GM18507 (cell line): ENCODE data around the gene GFY.
"Not testable (repeated sequence)": the region's sequence is repeated elsewhere in the genome, so short reads cannot be mapped to it uniquely, and the experiment has no call there.

Source experiments
- DNase-seq: peaks from one replicate; pipeline ENCODE4 v3.0.0; 2011; ENCODE audit warnings: low read depth; ENCODE audit not compliant: insufficient read length; ENCODE audit errors: extremely low spot score
- FAIRE-seq: peaks from 2 replicates; lab custom pipeline; 2011; peaks lifted over from hg19 to GRCh38; lab: Jason Lieb, UNC

The GFY gene

DNA sequence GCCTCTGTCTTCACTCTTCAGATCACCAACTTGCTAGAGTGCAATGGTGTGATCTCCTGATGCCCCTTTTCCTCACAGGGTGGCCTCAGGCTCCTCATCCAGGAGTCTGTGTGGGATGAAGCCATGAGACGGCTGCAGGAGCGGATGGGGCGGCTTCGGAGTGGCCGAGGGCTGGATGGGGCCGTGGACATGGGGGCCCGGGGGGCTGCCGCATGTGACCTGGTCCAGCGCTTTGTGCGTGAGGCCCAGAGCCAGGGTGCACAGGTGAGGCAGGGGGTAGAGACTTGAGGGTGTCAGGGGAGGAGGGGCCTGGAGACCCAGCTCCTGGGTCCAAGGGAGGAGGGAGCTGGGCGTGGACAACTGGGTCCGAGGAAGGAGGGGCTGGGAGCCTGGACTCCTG, 37.3 kb downstream of the GFY start:
- DNase-seq, result no peak
- no peak for FAIRE-seq

DNA sequence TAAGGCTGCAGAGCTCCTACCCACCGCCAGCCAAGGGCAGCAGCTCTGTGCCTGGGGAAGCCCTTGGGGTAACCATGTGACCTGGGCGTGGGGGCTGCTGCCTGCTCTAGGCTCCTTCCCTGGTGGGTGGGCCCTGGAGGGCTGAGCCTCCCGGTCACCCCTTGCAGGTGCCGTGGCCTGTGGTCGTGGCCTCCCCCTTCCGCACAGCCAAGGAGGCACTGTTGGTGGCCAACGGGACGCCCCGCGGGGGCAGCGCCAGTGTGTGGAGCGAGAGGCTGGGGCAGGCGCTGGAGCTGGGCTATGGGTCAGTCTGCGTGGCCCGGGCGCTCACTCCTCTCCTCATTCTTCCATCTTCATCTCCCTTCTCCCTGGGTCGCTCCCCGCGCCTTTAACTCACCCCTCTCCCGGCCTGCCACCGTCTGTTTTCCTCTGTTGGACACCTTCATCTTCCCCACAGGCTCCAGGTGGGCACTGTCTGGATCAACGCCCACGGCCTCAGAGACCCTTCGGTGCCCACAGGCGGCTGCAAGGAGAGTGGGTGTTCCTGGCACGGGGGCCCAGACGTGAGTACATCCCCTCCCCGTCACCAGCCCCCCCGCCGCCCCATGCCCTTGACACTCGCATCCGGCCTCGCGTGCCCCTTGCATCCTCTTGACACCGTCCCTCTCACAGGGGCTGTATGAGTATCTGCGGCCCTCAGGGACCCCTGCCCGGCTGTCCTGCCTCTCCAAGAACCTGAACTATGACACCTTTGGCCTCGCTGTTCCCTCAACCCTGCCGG, 39.0 kb downstream of the GFY start:
- DNase-seq (no peak), FAIRE-seq (no peak)

DNA sequence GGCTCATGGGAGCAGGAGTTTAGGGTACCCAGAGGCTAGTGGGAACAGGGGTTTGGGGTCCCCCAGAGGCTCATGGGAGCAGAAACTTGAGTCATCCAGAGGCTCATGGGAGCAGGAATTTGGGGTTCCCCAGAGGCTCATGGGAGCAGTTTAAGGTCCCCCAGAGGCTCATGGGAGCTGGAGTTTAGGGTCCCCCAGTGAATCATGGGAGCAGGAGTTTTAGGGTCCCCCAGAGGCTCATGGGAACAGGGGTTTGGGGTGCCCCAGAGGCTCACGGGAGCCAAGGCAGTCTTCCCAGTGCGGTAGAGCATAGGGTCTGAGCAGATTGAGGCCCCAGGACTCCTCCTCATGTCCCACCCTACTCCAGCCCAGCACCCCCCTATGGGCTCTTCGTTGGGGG, 40.2 kb downstream of the GFY start:
- DNase-seq, result no peak

DNA sequence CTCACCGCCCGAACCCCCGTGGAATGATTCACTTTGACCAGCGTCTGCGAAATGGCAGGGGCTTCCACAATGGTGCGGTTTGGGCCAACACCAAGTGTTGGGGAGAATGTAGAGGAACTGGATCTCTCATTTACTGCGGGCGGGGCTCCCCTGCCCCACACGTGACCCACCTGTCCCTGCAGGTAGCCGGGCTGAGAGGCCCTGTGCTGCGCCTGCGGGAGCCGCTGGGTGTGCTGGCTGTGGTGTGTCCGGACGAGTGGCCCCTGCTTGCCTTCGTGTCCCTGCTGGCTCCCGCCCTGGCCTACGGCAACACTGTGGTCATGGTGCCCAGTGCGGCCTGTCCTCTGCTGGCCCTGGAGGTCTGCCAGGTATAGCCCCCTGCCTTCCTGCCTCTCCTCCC, 43.0 kb downstream of the GFY start:
- FAIRE-seq, result no peak
- DNase-seq, result no peak

More for the DNA sequence above, 40.2 kb downstream of the GFY start:
- no peak for FAIRE-seq

DNA sequence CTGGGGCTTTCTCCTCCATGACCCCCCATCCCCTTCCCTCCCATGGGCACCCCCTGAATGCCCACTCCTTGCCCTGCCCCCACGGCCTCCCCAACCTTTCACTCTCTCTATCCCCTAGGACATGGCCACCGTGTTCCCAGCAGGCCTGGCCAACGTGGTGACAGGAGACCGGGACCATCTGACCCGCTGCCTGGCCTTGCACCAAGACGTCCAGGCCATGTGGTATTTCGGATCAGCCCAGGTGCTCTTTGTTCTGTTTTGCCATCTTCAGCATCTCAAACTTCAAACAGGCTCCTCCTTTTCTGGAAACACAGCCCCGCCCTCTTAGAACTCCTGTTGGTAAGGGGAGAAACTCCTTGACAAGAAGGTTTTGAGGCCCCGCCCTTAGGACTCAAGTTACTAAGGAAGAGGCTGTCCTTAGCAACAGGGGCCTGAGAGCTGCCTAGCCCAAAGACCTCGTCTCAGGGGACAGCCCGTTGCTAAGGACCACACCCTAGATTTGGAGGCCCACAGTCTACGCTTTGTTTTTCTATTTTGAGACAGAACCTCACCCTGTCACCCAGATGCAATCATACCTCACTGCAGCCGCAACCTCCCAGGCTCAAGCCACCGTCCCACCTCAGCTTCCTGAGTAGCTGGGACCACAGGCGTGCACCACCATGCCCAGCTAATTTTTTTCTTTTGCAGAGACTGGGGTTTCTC, 43.7 kb downstream of the GFY start:
- FAIRE-seq, result peak; percentile 98
- peak; percentile 44 for DNase-seq

DNA sequence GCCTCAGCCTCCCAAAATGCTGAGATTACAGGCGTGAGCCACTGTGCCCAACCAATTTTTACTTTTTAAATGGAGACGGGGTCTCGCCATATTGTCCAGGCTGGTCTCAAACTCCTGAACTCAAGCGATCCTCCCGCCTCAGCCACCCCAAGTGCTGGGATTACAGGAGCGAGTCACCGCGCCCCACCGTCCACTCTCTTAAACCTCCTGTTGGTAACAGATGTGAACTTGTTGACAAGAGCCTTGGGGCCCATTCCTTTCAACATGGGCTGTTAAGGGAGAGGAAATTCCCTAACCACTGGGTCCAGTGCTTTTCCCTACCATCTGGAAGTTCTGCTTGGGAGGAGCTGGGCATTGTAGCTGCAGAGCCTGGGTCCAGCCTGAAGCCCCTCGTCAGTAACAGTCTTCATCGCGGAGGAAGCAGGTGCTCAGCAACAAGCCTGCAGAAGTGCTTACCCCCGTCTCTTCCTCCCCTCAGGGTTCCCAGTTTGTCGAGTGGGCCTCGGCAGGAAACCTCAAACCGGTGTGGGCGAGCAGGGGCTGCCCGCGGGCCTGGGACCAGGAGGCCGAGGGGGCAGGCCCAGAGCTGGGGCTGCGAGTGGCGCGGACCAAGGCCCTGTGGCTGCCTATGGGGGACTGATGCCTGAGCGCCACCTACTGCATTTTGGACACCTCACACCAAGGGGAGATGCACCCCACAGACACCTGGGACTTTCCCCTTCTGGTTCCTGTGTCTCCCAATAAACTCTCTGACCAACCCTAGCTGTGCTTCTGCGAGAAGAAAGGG, 44.8 kb downstream of the GFY start:
- FAIRE-seq (peak; percentile 95), DNase-seq (peak; percentile 40)

DNA sequence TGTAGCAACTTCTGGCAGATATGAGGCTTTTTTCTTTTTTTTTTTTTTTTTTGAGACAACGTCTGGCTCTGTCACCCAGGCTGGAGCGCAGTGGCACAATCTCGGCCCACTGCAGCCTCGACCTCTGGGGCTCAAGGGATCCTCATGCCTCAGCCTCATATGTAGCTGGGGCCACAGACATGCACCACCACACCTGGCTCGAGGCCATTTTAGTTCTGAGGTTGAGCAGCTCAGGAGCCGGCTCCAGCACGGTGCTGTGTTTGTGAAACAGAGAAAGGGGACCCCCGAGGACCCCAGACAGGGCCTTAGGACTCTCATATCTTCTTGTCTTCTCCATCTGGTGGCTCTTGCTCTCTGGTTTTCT, 45.4 kb downstream of the GFY start:
- no peak for DNase-seq
- no peak for FAIRE-seq

DNA sequence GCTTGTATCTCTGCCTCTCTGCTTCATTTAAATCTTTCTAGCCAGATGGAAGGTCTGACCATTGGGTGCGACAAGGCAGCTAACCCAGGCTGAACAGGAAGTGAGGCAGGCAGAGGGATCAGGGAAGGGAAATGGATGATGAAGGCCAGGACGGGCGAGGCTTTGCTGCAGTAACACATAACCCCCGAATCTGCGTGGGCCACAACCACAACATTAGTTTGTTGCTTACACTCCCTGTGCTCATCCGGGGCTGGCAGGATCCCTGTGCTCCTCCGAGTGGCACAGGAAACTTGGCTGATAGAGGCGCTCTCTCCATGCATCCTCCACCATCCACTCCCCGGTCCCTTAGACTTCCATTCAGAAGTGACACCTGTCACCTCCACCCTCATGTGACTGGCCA, 47.7 kb downstream of the GFY start:
- DNase-seq (no peak), FAIRE-seq (no peak)

DNA sequence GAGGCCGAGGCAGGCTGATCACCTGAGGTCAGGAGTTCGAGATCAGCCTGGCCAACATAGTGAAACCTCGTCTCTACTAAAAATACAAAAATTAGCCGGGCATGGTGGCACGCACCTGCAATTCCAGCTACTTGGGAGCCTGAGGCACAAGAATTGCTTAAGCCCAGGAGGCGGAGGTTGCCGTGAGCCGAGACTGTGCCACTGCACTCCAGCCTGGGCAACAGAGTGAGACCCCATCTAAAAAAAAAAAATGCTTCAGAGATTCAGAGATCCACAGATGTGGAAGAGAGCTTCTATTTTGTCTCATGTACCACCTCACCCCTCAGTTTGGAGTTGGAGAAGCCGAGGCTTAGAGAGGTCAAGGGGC, 48.3 kb downstream of the GFY start:
- not testable (repeated sequence) for FAIRE-seq, DNase-seq

DNA sequence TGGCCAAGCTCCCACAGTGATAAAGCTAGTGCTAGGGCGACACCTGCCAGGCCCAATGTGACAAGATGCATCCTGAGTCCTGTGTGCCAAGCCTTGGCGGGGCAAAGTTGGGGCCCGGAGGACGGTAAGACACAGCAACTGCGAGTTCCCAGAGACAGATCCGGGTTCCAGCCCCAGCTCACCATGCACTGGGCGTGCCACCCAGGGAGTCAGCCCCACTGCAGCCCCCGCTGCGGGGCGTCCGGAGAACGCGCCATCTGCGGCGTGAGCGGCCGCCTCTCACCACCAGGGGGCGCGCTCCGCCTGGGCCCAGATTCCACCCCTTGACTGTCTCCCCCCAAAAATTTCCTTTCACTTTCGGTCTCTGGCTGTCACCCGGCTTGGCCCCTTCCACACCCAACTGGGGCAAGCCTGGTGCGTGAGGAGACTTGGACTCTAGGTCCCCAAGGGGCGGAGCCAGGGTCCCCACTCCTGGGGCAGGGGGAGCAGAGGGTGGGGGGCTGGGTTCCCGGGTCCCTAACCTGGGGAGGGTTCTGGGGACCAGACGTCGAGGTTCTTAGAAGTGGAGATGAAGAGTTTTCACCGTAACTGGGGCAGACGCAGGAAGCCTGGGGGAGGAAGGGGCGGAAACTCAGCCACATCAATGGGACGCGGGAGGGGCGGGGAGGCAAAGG, 48.8 kb downstream of the GFY start, which contains the start of gene FLT3LG:
Gene FLT3LG, plus strand, starts transcription at position 348 of the 674 bp plus-strand sequence. CDS start 425 bp downstream, outside the sequence.
- DNase-seq, result peak; percentile 89

DNA sequence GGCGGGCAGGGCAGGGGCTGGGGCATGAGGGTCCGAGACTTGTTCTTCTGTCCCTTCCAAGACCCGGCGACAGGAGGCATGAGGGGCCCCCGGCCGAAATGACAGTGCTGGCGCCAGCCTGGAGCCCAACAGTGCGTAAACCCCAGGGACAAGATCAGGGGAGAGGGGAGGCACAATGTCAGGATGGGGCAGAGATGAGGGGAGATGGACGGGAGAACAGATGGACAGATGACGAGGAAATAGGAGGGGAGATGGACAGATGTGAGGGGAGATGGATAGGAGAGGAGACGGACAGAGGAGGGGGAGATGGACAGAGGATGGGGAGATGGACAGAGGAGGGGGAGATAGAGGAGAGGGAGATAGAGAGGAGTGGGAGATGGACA, 49.3 kb downstream of the GFY start:
- no peak for DNase-seq
- FAIRE-seq, result no peak

More for the DNA sequence above, 48.8 kb downstream of the GFY start, which contains the start of gene FLT3LG:
- peak; percentile 89 for FAIRE-seq

DNA sequence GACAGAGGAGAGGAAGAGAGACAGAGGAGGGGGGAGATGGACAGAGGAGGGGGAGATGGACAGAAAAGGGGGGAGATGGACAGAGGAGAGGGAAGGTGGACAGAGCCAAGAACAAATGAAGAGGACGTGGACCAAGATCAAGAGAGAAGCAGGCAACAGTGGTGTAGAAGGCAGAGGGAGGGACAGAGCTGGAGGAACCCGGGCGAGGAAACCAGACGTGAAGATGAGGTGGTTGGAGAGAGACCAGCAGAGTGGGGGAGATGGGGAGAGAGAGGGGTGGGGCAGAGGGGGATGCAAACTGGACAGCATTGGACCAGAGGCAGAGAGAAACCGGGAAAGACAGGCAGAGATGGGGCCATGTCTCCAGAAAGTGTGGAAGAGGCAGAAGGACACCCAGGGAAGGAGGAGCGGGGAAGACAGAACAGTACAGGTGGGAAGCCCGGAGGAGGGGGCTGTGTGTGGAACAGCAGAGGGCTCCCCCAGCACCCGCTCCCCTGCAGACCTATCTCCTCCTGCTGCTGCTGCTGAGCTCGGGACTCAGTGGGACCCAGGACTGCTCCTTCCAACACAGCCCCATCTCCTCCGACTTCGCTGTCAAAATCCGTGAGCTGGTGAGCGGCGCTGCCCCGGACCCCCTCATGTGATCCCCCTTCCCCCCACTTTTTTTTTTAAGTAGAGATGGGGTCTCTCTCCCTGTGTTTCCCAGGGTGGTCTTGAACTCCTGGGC, 50.2 kb downstream of the GFY start:
- FAIRE-seq (no peak), DNase-seq (no peak)

DNA sequence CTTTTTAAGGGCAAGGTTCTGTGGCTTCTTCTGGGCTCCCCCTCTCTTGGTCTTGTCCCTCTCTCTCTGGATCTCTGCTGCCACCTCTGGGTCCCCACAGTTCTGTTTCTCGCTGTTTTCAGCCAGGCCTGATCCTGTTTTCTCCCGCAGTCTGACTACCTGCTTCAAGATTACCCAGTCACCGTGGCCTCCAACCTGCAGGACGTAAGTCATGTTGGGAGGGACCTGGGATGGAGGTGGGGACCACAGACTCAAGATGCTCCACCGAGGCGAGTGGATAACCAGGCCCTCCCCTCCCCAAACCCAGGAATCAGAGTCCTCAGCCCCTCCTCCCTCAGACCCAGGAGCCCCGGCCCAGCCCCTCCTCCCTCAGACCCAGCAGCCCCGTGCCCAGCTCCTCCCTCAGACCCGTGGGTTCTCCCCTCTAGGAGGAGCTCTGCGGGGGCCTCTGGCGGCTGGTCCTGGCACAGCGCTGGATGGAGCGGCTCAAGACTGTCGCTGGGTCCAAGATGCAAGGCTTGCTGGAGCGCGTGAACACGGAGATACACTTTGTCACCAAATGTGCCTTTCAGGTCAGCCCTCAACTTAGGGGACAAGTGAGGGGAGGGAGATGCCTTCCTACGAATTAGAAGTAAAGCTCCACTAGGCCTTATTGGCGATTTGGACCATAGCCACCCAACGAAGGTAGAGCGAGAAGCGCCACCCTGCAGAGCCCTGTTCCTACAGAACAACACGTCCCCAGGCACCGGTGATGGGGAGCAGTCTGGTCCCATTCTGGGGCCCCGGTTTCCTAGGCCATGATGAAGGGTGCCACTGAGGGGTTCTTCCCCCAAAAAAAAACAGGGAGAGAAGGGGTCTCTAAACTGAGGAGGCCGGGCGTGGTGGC, 51.0 kb downstream of the GFY start:
- DNase-seq, result no peak
- no peak for FAIRE-seq
